A549 (cell line): ENCODE measurements around the gene PIR.

Experiments used
- CEBPB ChIP-seq, 2 experiments: fragments of >200 bp in 1 of 2; sonication (Bioruptor Twin) in 1 of 2; formaldehyde crosslinking in 1 of 2; IDR thresholded peaks; 2 replicates each; pipeline ENCODE4 v1.6.1; 2012 to 2016
- CHD2 ChIP-seq: fragments of 150-350 bp; IDR thresholded peaks from 2 replicates; pipeline ENCODE4 v1.6.1; 2014; ENCODE audit warnings: low read length; ENCODE audit not compliant: partially characterized antibody
- HOXB5 ChIP-seq: fragments of 250-450 bp; sonication (Bioruptor Pico); IDR thresholded peaks from 2 replicates; pipeline ENCODE4 v1.5.0; 2020; ENCODE audit warnings: mild to moderate bottlenecking, moderate library complexity
- JUN ChIP-seq, 2 experiments: fragments of >200 bp; sonication (Bioruptor Twin); formaldehyde crosslinking; IDR thresholded peaks; 2 replicates in 1 of 2; 3 replicates in 1 of 2; pipeline ENCODE4 v1.6.1; 2016 to 2017
- NFE2L2 ChIP-seq: fragments of 150-350 bp; conservative IDR thresholded peaks from 2 replicates; pipeline ENCODE4 v1.6.1; 2014; ENCODE audit warnings: low read length
- POLR2A ChIP-seq: IDR thresholded peaks from 2 replicates; pipeline ENCODE4 v1.6.1; 2012; ENCODE audit warnings: mild to moderate bottlenecking, low read length
- RAD21 ChIP-seq, 2 experiments: fragments of >200 bp in 1 of 2; sonication (Bioruptor Twin) in 1 of 2; formaldehyde crosslinking in 1 of 2; IDR thresholded peaks in 1 of 2; conservative IDR thresholded peaks in 1 of 2; 2 replicates in 1 of 2; 3 replicates in 1 of 2; pipeline ENCODE4 v1.6.1; 2012 to 2018; ENCODE audit warnings: inconsistent platforms in 1 of 2
- SMC3 ChIP-seq: fragments of >200 bp; sonication (Bioruptor Twin); formaldehyde crosslinking; IDR thresholded peaks from 3 replicates; pipeline ENCODE4 v1.6.1; 2018; ENCODE audit warnings: inconsistent platforms
- TF ChIP-seq, protein P1 (sequence below): fragments of >200 bp; sonication (Bioruptor Twin); formaldehyde crosslinking; IDR thresholded peaks from 3 replicates; pipeline ENCODE4 v1.5.1; 2016
- TF ChIP-seq, protein P2 (sequence below): IDR thresholded peaks from 2 replicates; pipeline ENCODE4 v1.6.1; 2012; ENCODE audit warnings: low read depth, borderline replicate concordance

DNA sequence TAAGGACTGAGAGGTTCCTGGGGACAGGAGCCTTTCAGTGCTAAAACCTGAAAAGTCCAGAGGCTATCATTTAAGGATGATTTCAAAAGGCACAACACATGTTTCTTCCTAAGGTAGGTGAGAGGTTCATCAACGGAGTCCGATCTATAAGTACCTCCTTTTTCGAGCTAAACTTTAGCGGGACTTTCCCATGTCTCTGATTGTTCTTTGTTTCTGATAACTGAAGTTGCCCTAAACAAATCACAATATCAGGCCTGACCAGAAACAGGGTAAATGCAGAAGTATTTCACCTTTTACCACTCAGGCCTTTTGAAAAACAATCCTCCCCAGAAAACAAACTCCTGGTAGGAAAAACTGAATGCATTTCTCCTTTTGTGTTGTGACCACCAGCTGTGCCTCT lies 17.6 kb downstream of the PIR start:
- TF ChIP-seq JUN (IDR thresholded peaks at IDR 0.05) (no peak), HOXB5 (no peak), POLR2A (no peak), CEBPB (IDR thresholded peaks at IDR 0.05) (no peak), SMC3 (no peak), NFE2L2 (no peak), CHD2 (no peak), RAD21 (conservative IDR thresholded peaks at IDR 0.05 in 1 of 2, IDR thresholded peaks at IDR 0.05 in 1 of 2) (no peak)
- TF ChIP-seq, protein P1, sequence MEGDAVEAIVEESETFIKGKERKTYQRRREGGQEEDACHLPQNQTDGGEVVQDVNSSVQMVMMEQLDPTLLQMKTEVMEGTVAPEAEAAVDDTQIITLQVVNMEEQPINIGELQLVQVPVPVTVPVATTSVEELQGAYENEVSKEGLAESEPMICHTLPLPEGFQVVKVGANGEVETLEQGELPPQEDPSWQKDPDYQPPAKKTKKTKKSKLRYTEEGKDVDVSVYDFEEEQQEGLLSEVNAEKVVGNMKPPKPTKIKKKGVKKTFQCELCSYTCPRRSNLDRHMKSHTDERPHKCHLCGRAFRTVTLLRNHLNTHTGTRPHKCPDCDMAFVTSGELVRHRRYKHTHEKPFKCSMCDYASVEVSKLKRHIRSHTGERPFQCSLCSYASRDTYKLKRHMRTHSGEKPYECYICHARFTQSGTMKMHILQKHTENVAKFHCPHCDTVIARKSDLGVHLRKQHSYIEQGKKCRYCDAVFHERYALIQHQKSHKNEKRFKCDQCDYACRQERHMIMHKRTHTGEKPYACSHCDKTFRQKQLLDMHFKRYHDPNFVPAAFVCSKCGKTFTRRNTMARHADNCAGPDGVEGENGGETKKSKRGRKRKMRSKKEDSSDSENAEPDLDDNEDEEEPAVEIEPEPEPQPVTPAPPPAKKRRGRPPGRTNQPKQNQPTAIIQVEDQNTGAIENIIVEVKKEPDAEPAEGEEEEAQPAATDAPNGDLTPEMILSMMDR: no peak
- TF ChIP-seq, protein P2, sequence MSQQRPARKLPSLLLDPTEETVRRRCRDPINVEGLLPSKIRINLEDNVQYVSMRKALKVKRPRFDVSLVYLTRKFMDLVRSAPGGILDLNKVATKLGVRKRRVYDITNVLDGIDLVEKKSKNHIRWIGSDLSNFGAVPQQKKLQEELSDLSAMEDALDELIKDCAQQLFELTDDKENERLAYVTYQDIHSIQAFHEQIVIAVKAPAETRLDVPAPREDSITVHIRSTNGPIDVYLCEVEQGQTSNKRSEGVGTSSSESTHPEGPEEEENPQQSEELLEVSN: no peak
